ENCODE measurements around the gene WNT2B. TPM values are rescaled to one million over a fixed set of nuclear protein-coding genes. Genes with fewer than 3 reads are reported as not detected.
"Not testable (repeated sequence)": the region's sequence is repeated elsewhere in the genome, so short reads cannot be mapped to it uniquely, and the experiment has no call there.

The WNT2B gene
- total and polyA plus RNA-seq, 2 donors (not counting 1 experiment from before 2014, with no cell fraction given): 0.54 to 5.2 TPM

DNA sequence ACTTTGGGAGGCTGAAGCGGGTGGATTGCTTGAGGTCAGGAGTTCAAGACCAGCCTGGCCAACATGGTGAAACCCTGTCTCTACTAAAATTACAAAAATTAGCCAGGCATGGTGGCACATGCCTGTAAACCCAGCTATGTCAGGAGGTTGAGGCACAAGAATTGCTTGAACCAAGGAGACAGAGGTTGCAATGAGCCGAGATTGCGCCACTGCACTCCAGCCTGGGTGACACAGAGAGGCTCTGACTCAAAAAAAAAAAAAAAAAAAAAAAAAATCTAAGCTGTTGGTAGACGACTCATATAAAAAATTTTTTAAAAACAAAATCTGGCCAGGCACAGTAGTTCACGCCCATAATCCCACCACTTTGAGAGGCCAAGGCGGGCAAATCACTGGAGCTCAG, 21.1 kb upstream of the WNT2B start:
- H3K4me2 ChIP-seq (replicated peaks; ENCODE audit: low read depth, low read length, poor library complexity, severe bottlenecking); H3K27ac Mint-ChIP-seq; H3K9me3 Mint-ChIP-seq (ENCODE audit: insufficient read depth); intact Hi-C loops (cut with micrococcal nuclease); H3K27me3 ChIP-seq (replicated peaks in 1 of 4; ENCODE audit: control extremely low read depth in 1 of 4, control insufficient read depth in 3 of 4, insufficient read depth in 4 of 4, low read length in 3 of 4); H3K27ac ChIP-seq (ENCODE audit: low read length in 2 of 2); H3K79me2 ChIP-seq (ENCODE audit: control insufficient read depth, insufficient read depth, low read length); H3K4me3 ChIP-seq (ENCODE audit: control extremely low read depth in 1 of 5, extremely low read depth in 1 of 5, insufficient read depth in 1 of 5, low read depth in 2 of 5, low read length in 4 of 5); H4K20me1 ChIP-seq (ENCODE audit: control insufficient read depth, insufficient read depth, low read length, poor library complexity, severe bottlenecking); H3K9ac ChIP-seq (ENCODE audit: low read length); POLR2A ChIA-PET; DNase-seq; H3K4me1 Mint-ChIP-seq; ATAC-seq (ENCODE audit: low read depth); H2AFZ ChIP-seq (ENCODE audit: insufficient read depth, low read depth, low read length, poor library complexity, severe bottlenecking); H3K36me3 ChIP-seq (replicated peaks in 1 of 2; ENCODE audit: control extremely low read depth in 1 of 2, control insufficient read depth in 1 of 2, extremely low read depth in 1 of 2, insufficient read depth in 2 of 2, low read length in 1 of 2); H3K4me1 ChIP-seq (ENCODE audit: control insufficient read depth in 2 of 2, insufficient read depth in 2 of 2, low read length in 2 of 2); H3K4me3 Mint-ChIP-seq; H3K9me3 ChIP-seq (ENCODE audit: control extremely low read depth in 1 of 3, control insufficient read depth in 2 of 3, insufficient read depth in 1 of 3, low read length in 2 of 3): not testable (repeated sequence)
- WGBS (ENCODE audit: insufficient coverage): 100% methylated on average over 1 of the region's 6 CpGs
- CTCF ChIA-PET: interaction anchor here (0.7 kb wide), 1 partner anchor 234 kb away, joined by 3 read pairs; no protein-coding TSS in a partner anchor
- H3K27me3 Mint-ChIP-seq: peaks cover 22% of the 10 kb centered on the region

DNA sequence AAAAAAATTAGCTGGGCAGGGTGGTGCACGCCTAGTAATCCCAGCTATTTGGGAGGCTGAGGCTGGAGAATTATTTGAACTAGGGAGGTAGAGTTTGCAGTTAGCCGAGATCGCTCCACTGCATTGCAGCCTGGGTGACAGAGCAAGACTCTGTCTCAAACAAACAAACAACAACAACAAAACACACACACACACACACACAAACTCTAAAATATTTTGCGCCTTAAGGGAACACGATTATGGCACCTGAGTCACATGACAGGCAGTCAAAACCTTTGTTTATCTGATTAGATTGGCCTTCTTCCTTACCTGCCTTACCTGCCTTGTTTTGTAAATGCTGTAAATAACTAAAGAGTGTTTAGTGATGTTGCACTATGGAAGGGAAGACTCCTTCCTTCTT, 20.6 kb upstream of the WNT2B start:
- no peak for TF ChIP-seq EZH2 (IDR thresholded peaks at IDR 0.05; ENCODE audit: borderline replicate concordance, insufficient read depth, low read depth, low read length, poor library complexity, severe bottlenecking)
- TF ChIP-seq, protein P1, sequence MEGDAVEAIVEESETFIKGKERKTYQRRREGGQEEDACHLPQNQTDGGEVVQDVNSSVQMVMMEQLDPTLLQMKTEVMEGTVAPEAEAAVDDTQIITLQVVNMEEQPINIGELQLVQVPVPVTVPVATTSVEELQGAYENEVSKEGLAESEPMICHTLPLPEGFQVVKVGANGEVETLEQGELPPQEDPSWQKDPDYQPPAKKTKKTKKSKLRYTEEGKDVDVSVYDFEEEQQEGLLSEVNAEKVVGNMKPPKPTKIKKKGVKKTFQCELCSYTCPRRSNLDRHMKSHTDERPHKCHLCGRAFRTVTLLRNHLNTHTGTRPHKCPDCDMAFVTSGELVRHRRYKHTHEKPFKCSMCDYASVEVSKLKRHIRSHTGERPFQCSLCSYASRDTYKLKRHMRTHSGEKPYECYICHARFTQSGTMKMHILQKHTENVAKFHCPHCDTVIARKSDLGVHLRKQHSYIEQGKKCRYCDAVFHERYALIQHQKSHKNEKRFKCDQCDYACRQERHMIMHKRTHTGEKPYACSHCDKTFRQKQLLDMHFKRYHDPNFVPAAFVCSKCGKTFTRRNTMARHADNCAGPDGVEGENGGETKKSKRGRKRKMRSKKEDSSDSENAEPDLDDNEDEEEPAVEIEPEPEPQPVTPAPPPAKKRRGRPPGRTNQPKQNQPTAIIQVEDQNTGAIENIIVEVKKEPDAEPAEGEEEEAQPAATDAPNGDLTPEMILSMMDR (IDR thresholded peaks at IDR 0.05): no peak
- ChIA-PET POLR2A (no interaction called here), CTCF (no interaction called here)
- intact Hi-C loops (cut with micrococcal nuclease): no loop called here
- no peaks in the 10 kb centered on the region for H3K4me1 Mint-ChIP-seq
- Histone ChIP-seq H4K20me1 (ENCODE audit: control insufficient read depth, insufficient read depth, low read length, poor library complexity, severe bottlenecking) (no peaks in the 10 kb centered on the region), H3K4me2 (replicated peaks; ENCODE audit: low read depth, low read length, poor library complexity, severe bottlenecking) (no peak overlapping the region), H3K27ac (ENCODE audit: low read length in 2 of 2) (no peak overlapping the region), H2AFZ (ENCODE audit: insufficient read depth, low read depth, low read length, poor library complexity, severe bottlenecking) (no peak overlapping the region), H3K9ac (ENCODE audit: low read length) (no peak overlapping the region), H3K4me3 (ENCODE audit: control extremely low read depth in 1 of 5, extremely low read depth in 1 of 5, insufficient read depth in 1 of 5, low read depth in 2 of 5, low read length in 4 of 5) (no peak overlapping the region), H3K9me3 (ENCODE audit: control extremely low read depth in 1 of 3, control insufficient read depth in 2 of 3, insufficient read depth in 1 of 3, low read length in 2 of 3) (no peaks in the 10 kb centered on the region), H3K27me3 (replicated peaks in 1 of 4; ENCODE audit: control extremely low read depth in 1 of 4, control insufficient read depth in 3 of 4, insufficient read depth in 4 of 4, low read length in 3 of 4) (peaks cover 0 to 3% (median 0%) of the 10 kb centered on the region in 4 experiments), H3K79me2 (ENCODE audit: control insufficient read depth, insufficient read depth, low read length) (no peaks in the 10 kb centered on the region), H3K4me1 (ENCODE audit: control insufficient read depth in 2 of 2, insufficient read depth in 2 of 2, low read length in 2 of 2) (no peaks in the 10 kb centered on the region), H3K36me3 (replicated peaks in 1 of 2; ENCODE audit: control extremely low read depth in 1 of 2, control insufficient read depth in 1 of 2, extremely low read depth in 1 of 2, insufficient read depth in 2 of 2, low read length in 1 of 2) (no peaks in the 10 kb centered on the region)
- H3K27ac Mint-ChIP-seq: no peak overlapping the region
- H3K27me3 Mint-ChIP-seq: peaks cover 26% of the 10 kb centered on the region
- WGBS (ENCODE audit: insufficient coverage): no CpG with 5 or more reads among the region's 5 CpGs
- DNase-seq (no peak), ATAC-seq (ENCODE audit: low read depth) (no peak)
- no peak overlapping the region for H3K4me3 Mint-ChIP-seq
- H3K9me3 Mint-ChIP-seq (ENCODE audit: insufficient read depth): no peaks in the 10 kb centered on the region
